GM23338 (cell line): ENCODE results near the gene SH2D2A. TPM values are rescaled to one million over a fixed set of nuclear protein-coding genes. Genes with fewer than 3 reads are reported as not detected.

ENCODE experiments used
- ATAC-seq: fragments of 200-7000 bp; cut with Tn5 transposase; 3 replicates; pipeline ENCODE4 v1.9.1; 2020
- DNase-seq: peaks from one replicate; pipeline ENCODE4 v3.0.0-alpha.2; 2015; ENCODE audit warnings: low spot score
- H2AFZ ChIP-seq: fragments of 200-600 bp; sonication (generic); 2 replicates; pipeline ENCODE4 v1.8.0; 2016; ENCODE audit warnings: antibody characterized with exemption, mild to moderate bottlenecking, moderate library complexity
- H3F3A ChIP-seq: fragments of 200-600 bp; sonication (generic); replicated peaks from 2 replicates; pipeline ENCODE4 v1.8.0; 2017; ENCODE audit warnings: antibody characterized with exemption, mixed run types, low read depth
- H3K27ac ChIP-seq: fragments of 200-600 bp; sonication (generic); 2 replicates; pipeline ENCODE4 v1.6.1; 2016; ENCODE audit warnings: low read depth
- H3K27me3 ChIP-seq: fragments of 200-600 bp; sonication (generic); 2 replicates; pipeline ENCODE4 v1.8.0; 2016; ENCODE audit warnings: mild to moderate bottlenecking, mixed run types, moderate library complexity; ENCODE audit not compliant: insufficient read depth
- H3K36me3 ChIP-seq: fragments of 200-600 bp; sonication (generic); 2 replicates; pipeline ENCODE4 v1.8.0; 2016; ENCODE audit warnings: mild to moderate bottlenecking; ENCODE audit not compliant: insufficient read depth
- H3K4me1 ChIP-seq: fragments of 200-600 bp; sonication (generic); 2 replicates; pipeline ENCODE4 v1.8.0; 2016; ENCODE audit warnings: mild to moderate bottlenecking, moderate library complexity; ENCODE audit not compliant: insufficient read depth
- H3K4me2 ChIP-seq: fragments of 200-600 bp; sonication (generic); 2 replicates; pipeline ENCODE4 v1.7.1; 2017; ENCODE audit warnings: mixed run types
- H3K4me3 ChIP-seq: fragments of 200-600 bp; sonication (generic); 2 replicates; pipeline ENCODE4 v1.6.1; 2016; ENCODE audit warnings: mixed run types
- H3K79me2 ChIP-seq: fragments of 200-600 bp; sonication (generic); replicated peaks from 2 replicates; pipeline ENCODE4 v1.8.0; 2017; ENCODE audit warnings: mild to moderate bottlenecking; ENCODE audit not compliant: insufficient read depth
- H3K9me2 ChIP-seq: fragments of 200-600 bp; sonication (generic); 2 replicates; pipeline ENCODE4 v1.8.0; 2017; ENCODE audit not compliant: insufficient read depth
- H4K20me1 ChIP-seq: fragments of 200-600 bp; sonication (generic); replicated peaks from 2 replicates; pipeline ENCODE4 v1.8.0; 2017; ENCODE audit warnings: mild to moderate bottlenecking; ENCODE audit not compliant: insufficient read depth
- H3K27ac Mint-ChIP-seq: 2 replicates; pipeline ENCODE4 v1.8.0; 2020; ENCODE audit warnings: inconsistent platforms, mild to moderate bottlenecking, moderate library complexity, mixed read lengths
- H3K27me3 Mint-ChIP-seq: 3 replicates; pipeline ENCODE4 v1.8.0; 2022; ENCODE audit warnings: low read depth, mild to moderate bottlenecking, moderate library complexity, mixed read lengths, inconsistent platforms; ENCODE audit not compliant: insufficient read depth, poor library complexity
- H3K36me3 Mint-ChIP-seq: 3 replicates; pipeline ENCODE4 v1.8.0; 2021; ENCODE audit warnings: low read depth, mild to moderate bottlenecking, inconsistent platforms, moderate library complexity, mixed read lengths
- H3K4me1 Mint-ChIP-seq: 3 replicates; pipeline ENCODE4 v1.8.0; 2020; ENCODE audit warnings: mild to moderate bottlenecking, inconsistent platforms, mixed read lengths
- H3K4me3 Mint-ChIP-seq: 3 replicates; pipeline ENCODE4 v1.8.0; 2021; ENCODE audit warnings: moderate library complexity, mild to moderate bottlenecking, inconsistent platforms, mixed read lengths
- H3K9me3 Mint-ChIP-seq: 3 replicates; pipeline ENCODE4 v1.8.0; 2020; ENCODE audit warnings: moderate library complexity, mild to moderate bottlenecking, inconsistent platforms, mixed read lengths
- CREB1 ChIP-seq: fragments of 250-450 bp; sonication (Bioruptor Pico); IDR thresholded peaks from 2 replicates; pipeline ENCODE4 v1.5.0; 2020; ENCODE audit warnings: low read depth, mild to moderate bottlenecking, moderate library complexity
- EZH2 ChIP-seq: fragments of 200-600 bp; sonication (generic); IDR thresholded peaks from one replicate; pipeline ENCODE4 v1.8.0; 2017; ENCODE audit warnings: antibody characterized with exemption, mild to moderate bottlenecking, low read depth; ENCODE audit not compliant: unreplicated experiment
- EZH2phosphoT487 ChIP-seq: fragments of 200-600 bp; sonication (generic); IDR thresholded peaks from one replicate; pipeline ENCODE4 v1.8.1; 2018; ENCODE audit warnings: antibody characterized with exemption; ENCODE audit not compliant: unreplicated experiment
- JUNB ChIP-seq: IDR thresholded peaks from one replicate; pipeline ENCODE4 v1.6.1; 2016; ENCODE audit warnings: antibody characterized with exemption; ENCODE audit not compliant: unreplicated experiment
- NANOG ChIP-seq: IDR thresholded peaks from 2 replicates; pipeline ENCODE4 v1.6.1; 2016; ENCODE audit warnings: antibody characterized with exemption, borderline replicate concordance
- POLR2AphosphoS5 ChIP-seq: IDR thresholded peaks from 2 replicates; pipeline ENCODE4 v1.6.1; 2016; ENCODE audit warnings: antibody characterized with exemption, low read depth
- STAT1 ChIP-seq: IDR thresholded peaks from one replicate; pipeline ENCODE4 v1.6.1; 2016; ENCODE audit warnings: antibody characterized with exemption; ENCODE audit not compliant: unreplicated experiment
- ZNF114 ChIP-seq: fragments of 250-450 bp; sonication (Bioruptor Pico); IDR thresholded peaks from 2 replicates; pipeline ENCODE4 v1.5.0; 2020; ENCODE audit warnings: mild to moderate bottlenecking, moderate library complexity
- ZNF331 ChIP-seq: fragments of 250-450 bp; sonication (Bioruptor Pico); IDR thresholded peaks from 2 replicates; pipeline ENCODE4 v1.5.0; 2020; ENCODE audit warnings: low read depth, mild to moderate bottlenecking, moderate library complexity
- polyA plus RNA-seq: library from polyadenylated mRNA; unstranded; fragments of >200 nt; fragmentation: Nextera tagmentation; extraction: Ambion mirVana; gene quantifications from 2 replicates; pipeline ENCODE4 v1.2.1, GENCODE V29; 2016
- total RNA-seq: library from RNA; depleted of rRNA; stranded (reverse); fragments of >200 nt; shearing (Covaris generic); gene quantifications from 2 replicates; pipeline ENCODE4 v1.2.3, GENCODE V29; 2014
- TF ChIP-seq, protein P1 (sequence below): fragments of 250-450 bp; sonication (Bioruptor Pico); IDR thresholded peaks from 2 replicates; pipeline ENCODE4 v1.5.0; 2020; ENCODE audit warnings: mild to moderate bottlenecking, moderate library complexity
- TF ChIP-seq, protein P2 (sequence below), 2 experiments: fragments of 200-600 bp in 1 of 2; sonication (generic) in 1 of 2; conservative IDR thresholded peaks; 2 replicates each; pipeline versions ENCODE4 v1.5.1 to v1.6.1; 2016 to 2017; ENCODE audit warnings: antibody characterized with exemption in 2 of 2, low read depth in 2 of 2, mild to moderate bottlenecking in 2 of 2, moderate library complexity in 1 of 2

SH2D2A gene
- total and polyA plus RNA-seq, 2 experiments from 2014 or later, result 5.5 to 11.5 TPM

DNA sequence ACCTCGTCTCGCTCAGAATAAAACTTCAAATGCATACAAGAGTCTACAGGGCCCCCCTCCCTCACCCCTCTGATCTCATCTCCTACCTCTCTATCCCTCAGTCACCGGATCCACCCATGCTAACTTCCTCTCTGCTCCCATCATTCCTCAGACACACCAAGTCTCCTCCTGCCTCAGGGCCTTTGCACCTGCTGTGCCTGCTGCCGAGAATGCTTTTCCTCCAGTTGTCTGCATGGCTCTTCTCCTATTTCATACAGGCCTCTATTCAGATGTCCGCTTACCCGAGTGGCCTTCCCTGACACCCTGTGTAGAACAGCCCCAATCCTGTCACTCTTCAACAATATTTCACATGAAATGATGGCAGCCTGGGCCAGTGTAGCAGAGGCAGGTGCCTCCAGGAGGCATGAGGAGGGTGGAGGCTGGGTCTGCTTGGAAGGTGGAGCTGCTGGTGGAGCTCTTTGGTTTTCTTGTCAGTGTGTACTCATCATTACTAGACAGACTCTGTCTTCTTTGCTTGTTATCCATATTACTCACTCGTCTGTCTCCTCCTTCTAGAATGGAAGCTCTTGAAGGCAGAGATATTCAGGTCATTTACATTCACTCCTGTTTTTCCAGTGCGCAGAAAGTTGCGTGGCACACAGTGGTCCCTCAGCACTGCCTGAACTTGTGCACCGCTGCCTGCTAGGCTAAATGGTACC is 4.2 kb downstream of the SH2D2A start (continued):
- TF ChIP-seq, protein P1, sequence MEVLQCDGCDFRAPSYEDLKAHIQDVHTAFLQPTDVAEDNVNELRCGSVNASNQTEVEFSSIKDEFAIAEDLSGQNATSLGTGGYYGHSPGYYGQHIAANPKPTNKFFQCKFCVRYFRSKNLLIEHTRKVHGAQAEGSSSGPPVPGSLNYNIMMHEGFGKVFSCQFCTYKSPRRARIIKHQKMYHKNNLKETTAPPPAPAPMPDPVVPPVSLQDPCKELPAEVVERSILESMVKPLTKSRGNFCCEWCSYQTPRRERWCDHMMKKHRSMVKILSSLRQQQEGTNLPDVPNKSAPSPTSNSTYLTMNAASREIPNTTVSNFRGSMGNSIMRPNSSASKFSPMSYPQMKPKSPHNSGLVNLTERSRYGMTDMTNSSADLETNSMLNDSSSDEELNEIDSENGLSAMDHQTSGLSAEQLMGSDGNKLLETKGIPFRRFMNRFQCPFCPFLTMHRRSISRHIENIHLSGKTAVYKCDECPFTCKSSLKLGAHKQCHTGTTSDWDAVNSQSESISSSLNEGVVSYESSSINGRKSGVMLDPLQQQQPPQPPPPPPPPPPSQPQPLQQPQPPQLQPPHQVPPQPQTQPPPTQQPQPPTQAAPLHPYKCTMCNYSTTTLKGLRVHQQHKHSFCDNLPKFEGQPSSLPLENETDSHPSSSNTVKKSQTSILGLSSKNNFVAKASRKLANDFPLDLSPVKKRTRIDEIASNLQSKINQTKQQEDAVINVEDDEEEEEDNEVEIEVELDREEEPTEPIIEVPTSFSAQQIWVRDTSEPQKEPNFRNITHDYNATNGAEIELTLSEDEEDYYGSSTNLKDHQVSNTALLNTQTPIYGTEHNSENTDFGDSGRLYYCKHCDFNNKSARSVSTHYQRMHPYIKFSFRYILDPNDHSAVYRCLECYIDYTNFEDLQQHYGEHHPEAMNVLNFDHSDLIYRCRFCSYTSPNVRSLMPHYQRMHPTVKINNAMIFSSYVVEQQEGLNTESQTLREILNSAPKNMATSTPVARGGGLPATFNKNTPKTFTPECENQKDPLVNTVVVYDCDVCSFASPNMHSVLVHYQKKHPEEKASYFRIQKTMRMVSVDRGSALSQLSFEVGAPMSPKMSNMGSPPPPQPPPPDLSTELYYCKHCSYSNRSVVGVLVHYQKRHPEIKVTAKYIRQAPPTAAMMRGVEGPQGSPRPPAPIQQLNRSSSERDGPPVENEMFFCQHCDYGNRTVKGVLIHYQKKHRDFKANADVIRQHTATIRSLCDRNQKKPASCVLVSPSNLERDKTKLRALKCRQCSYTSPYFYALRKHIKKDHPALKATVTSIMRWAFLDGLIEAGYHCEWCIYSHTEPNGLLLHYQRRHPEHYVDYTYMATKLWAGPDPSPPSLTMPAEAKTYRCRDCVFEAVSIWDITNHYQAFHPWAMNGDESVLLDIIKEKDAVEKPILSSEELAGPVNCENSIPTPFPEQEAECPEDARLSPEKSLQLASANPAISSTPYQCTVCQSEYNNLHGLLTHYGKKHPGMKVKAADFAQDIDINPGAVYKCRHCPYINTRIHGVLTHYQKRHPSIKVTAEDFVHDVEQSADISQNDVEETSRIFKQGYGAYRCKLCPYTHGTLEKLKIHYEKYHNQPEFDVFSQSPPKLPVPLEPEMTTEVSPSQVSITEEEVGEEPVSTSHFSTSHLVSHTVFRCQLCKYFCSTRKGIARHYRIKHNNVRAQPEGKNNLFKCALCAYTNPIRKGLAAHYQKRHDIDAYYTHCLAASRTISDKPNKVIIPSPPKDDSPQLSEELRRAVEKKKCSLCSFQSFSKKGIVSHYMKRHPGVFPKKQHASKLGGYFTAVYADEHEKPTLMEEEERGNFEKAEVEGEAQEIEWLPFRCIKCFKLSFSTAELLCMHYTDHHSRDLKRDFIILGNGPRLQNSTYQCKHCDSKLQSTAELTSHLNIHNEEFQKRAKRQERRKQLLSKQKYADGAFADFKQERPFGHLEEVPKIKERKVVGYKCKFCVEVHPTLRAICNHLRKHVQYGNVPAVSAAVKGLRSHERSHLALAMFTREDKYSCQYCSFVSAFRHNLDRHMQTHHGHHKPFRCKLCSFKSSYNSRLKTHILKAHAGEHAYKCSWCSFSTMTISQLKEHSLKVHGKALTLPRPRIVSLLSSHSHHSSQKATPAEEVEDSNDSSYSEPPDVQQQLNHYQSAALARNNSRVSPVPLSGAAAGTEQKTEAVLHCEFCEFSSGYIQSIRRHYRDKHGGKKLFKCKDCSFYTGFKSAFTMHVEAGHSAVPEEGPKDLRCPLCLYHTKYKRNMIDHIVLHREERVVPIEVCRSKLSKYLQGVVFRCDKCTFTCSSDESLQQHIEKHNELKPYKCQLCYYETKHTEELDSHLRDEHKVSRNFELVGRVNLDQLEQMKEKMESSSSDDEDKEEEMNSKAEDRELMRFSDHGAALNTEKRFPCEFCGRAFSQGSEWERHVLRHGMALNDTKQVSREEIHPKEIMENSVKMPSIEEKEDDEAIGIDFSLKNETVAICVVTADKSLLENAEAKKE, result no peak
- TF ChIP-seq EZH2phosphoT487 (no peak), ZNF331 (CRISPR knock-in tag) (no peak), JUNB (no peak), CREB1 (CRISPR knock-in tag) (no peak), ZNF114 (CRISPR knock-in tag) (no peak)
- TF ChIP-seq, protein P2, sequence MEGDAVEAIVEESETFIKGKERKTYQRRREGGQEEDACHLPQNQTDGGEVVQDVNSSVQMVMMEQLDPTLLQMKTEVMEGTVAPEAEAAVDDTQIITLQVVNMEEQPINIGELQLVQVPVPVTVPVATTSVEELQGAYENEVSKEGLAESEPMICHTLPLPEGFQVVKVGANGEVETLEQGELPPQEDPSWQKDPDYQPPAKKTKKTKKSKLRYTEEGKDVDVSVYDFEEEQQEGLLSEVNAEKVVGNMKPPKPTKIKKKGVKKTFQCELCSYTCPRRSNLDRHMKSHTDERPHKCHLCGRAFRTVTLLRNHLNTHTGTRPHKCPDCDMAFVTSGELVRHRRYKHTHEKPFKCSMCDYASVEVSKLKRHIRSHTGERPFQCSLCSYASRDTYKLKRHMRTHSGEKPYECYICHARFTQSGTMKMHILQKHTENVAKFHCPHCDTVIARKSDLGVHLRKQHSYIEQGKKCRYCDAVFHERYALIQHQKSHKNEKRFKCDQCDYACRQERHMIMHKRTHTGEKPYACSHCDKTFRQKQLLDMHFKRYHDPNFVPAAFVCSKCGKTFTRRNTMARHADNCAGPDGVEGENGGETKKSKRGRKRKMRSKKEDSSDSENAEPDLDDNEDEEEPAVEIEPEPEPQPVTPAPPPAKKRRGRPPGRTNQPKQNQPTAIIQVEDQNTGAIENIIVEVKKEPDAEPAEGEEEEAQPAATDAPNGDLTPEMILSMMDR (conservative IDR thresholded peaks at IDR 0.05; ENCODE audit: low read depth in 2 of 2), result no peak

DNA sequence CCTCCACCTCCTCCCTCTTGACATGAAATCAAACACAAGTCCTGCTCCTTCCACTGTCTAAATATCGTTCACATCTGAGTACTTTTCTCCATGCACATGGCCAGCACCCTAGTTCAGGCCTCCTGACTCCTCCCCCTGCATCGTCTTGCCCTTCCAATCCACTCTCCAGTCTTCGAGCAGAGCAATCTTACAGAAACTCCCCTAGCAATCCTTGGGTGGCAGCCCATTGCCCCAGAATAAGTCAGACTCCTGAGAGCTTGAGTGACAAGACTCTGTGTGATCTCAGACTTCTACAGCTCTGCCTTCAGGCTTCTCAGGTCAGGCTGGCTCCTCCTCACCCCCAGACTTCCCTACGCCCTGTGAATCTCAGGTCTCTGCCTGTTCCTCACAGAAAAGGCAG is 5.5 kb downstream of the SH2D2A start:
- Histone ChIP-seq H2AFZ (no peak overlapping the region), H3K79me2 (no peaks in the 10 kb centered on the region), H4K20me1 (peaks cover 4% of the 10 kb centered on the region), H3K27me3 (peaks cover 42% of the 10 kb centered on the region), H3K36me3 (no peaks in the 10 kb centered on the region), H3K4me3 (no peak overlapping the region), H3K4me1 (peaks cover 15% of the 10 kb centered on the region), H3K4me2 (no peak overlapping the region), H3F3A (0 out of 2 replicates have a peak, but pooled peaks cover 10% of the 10 kb centered on the region), H3K9me2 (no peaks in the 10 kb centered on the region), H3K27ac (no peak overlapping the region)
- no peak for ATAC-seq
- no peak overlapping the region for H3K4me3 Mint-ChIP-seq
- DNase-seq, result no peak
- H3K36me3 Mint-ChIP-seq, result peaks cover 4% of the 10 kb centered on the region; the same call in 2 of the 3 replicates
- peaks cover 49% of the 10 kb centered on the region for H3K27me3 Mint-ChIP-seq
- H3K9me3 Mint-ChIP-seq, result no peaks in the 10 kb centered on the region
- peaks cover 31% of the 10 kb centered on the region for H3K4me1 Mint-ChIP-seq
- no peak overlapping the region for H3K27ac Mint-ChIP-seq
- TF ChIP-seq NANOG, result no peak
- no peak for TF ChIP-seq STAT1
- no peak for TF ChIP-seq CREB1 (CRISPR knock-in tag)
- TF ChIP-seq EZH2, result no peak
- no peak for TF ChIP-seq EZH2phosphoT487
- TF ChIP-seq JUNB, result no peak
- no peak for TF ChIP-seq POLR2AphosphoS5
- no peak for TF ChIP-seq ZNF114 (CRISPR knock-in tag)
